GM23248 (cell line): ENCODE data around the gene PNKD.

Experiments
- EZH2 ChIP-seq: fragments of 200-600 bp; sonication (generic); IDR thresholded peaks from 2 replicates; pipeline ENCODE4 v1.6.1; 2018; ENCODE audit warnings: antibody characterized with exemption, mild to moderate bottlenecking; ENCODE audit not compliant: insufficient read depth, poor library complexity, severe bottlenecking
- EZH2phosphoT487 ChIP-seq: fragments of 200-600 bp; sonication (generic); IDR thresholded peaks from 2 replicates; pipeline ENCODE4 v1.6.1; 2018; ENCODE audit warnings: antibody characterized with exemption, moderate library complexity, mild to moderate bottlenecking, low read depth; ENCODE audit not compliant: insufficient read depth

DNA sequence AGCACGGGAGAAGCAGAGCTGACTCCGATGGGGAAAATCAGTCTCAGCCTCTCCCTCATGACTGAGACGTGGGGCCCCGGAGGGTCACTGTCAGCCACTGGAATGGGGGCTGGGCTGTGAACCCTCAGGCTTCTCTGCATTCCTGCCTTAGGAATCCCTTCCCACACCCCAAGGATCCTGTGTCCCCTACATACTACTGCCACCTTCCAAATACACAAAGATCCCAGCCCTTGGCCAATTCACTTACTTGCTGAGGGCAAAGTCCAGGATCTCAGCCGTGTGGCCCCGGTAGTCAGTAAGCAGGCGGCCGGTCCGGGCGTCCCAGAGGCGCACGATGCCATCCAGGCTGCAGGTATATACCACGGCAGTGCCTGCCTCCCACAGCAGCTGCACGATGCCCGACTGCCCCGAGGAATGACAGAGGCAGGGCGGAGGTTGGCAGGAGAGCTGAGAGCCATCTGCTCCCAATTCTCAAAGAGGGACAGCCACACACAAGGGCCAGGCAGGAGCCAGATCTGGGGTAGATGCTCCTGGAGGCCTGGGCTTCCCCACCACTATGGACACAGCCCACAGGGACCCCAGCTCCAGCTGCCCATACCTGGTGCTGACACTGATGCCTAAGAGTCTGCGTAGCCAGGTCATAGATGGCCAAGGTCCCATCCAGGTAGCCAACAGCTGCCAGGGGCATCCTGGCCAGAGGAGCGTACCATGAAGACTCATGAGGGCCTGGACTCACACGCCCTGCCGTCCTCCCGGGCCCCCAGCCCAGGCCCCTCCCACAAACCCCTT lies 5.4 kb upstream of the PNKD start:
- TF ChIP-seq EZH2, result no peak
- no peak for TF ChIP-seq EZH2phosphoT487
